Trophoblast cell (in vitro differentiated cells and primary cell): ENCODE data around the gene KLHDC10.
"Not testable (repeated sequence)": the region's sequence is repeated elsewhere in the genome, so short reads cannot be mapped to it uniquely, and the experiment has no call there.

Experiments
- DNase-seq, 2 donors: peaks; one replicate each; pipeline ENCODE4 v3.0.0-alpha.2; 2016
- H2AFZ ChIP-seq: 2 replicates; pipeline ENCODE4 v1.6.1; 2013; ENCODE audit warnings: low read length, moderate library complexity, mild to moderate bottlenecking; ENCODE audit not compliant: insufficient read depth, poor library complexity
- H2AK5ac ChIP-seq: 2 replicates; pipeline ENCODE4 v1.6.1; 2013; ENCODE audit warnings: mild to moderate bottlenecking, low read length
- H2BK120ac ChIP-seq: 2 replicates; pipeline ENCODE4 v1.6.1; 2013; ENCODE audit warnings: low read length, mild to moderate bottlenecking, moderate library complexity; ENCODE audit not compliant: insufficient read depth, poor library complexity
- H2BK12ac ChIP-seq: 2 replicates; pipeline ENCODE4 v1.6.1; 2013; ENCODE audit warnings: mild to moderate bottlenecking, low read length, moderate library complexity
- H2BK5ac ChIP-seq: 2 replicates; pipeline ENCODE4 v1.6.1; 2013; ENCODE audit warnings: low read length, low read depth, moderate library complexity, mild to moderate bottlenecking; ENCODE audit not compliant: poor library complexity
- H3K14ac ChIP-seq: 2 replicates; pipeline ENCODE4 v1.6.1; 2013; ENCODE audit warnings: mild to moderate bottlenecking, low read length
- H3K18ac ChIP-seq: 2 replicates; pipeline ENCODE4 v1.6.1; 2013; ENCODE audit warnings: mild to moderate bottlenecking, low read length
- H3K23ac ChIP-seq: 2 replicates; pipeline ENCODE4 v1.6.1; 2013; ENCODE audit warnings: low read length
- H3K27ac ChIP-seq: 2 replicates; pipeline ENCODE4 v1.5.1; 2013; ENCODE audit warnings: low read depth, mild to moderate bottlenecking, inconsistent platforms, low read length, moderate library complexity
- H3K27me3 ChIP-seq: 2 replicates; pipeline ENCODE4 v1.6.1; 2013; ENCODE audit warnings: inconsistent platforms, mild to moderate bottlenecking, low read length, moderate library complexity; ENCODE audit not compliant: insufficient read depth
- H3K36me3 ChIP-seq, 2 experiments: 1 replicate in 1 of 2; 2 replicates in 1 of 2; pipeline ENCODE4 v1.6.1; 2013; ENCODE audit warnings: low read length in 2 of 2, mild to moderate bottlenecking in 2 of 2, moderate library complexity in 1 of 2; ENCODE audit not compliant: insufficient read depth in 2 of 2, control insufficient read depth in 1 of 2
- H3K4ac ChIP-seq: 2 replicates; pipeline ENCODE4 v1.6.1; 2013; ENCODE audit warnings: low read depth, mild to moderate bottlenecking, low read length, moderate library complexity
- H3K4me1 ChIP-seq, 2 experiments: 1 replicate in 1 of 2; 2 replicates in 1 of 2; pipeline ENCODE4 v1.6.1; 2013; ENCODE audit warnings: low read length in 2 of 2, mild to moderate bottlenecking in 2 of 2, moderate library complexity in 1 of 2; ENCODE audit not compliant: insufficient read depth in 2 of 2, control insufficient read depth in 1 of 2
- H3K4me2 ChIP-seq: 2 replicates; pipeline ENCODE4 v1.6.1; 2013; ENCODE audit warnings: inconsistent platforms, mild to moderate bottlenecking, low read length, moderate library complexity
- H3K4me3 ChIP-seq: 2 replicates; pipeline ENCODE4 v1.5.1; 2013; ENCODE audit warnings: mild to moderate bottlenecking, low read depth, low read length, inconsistent platforms
- H3K79me1 ChIP-seq: one replicate; pipeline ENCODE4 v1.6.1; 2013; ENCODE audit warnings: low read length
- H3K79me2 ChIP-seq: 2 replicates; pipeline ENCODE4 v1.6.1; 2013; ENCODE audit warnings: low read length, mild to moderate bottlenecking; ENCODE audit not compliant: control insufficient read depth, insufficient read depth, poor library complexity
- H3K9ac ChIP-seq: 2 replicates; pipeline ENCODE4 v1.6.1; 2013; ENCODE audit warnings: mild to moderate bottlenecking, low read length
- H3K9me3 ChIP-seq: 2 replicates; pipeline ENCODE4 v1.6.1; 2013; ENCODE audit warnings: low read depth, mild to moderate bottlenecking, control low read depth, inconsistent platforms, low read length; ENCODE audit not compliant: insufficient read depth
- H4K12ac ChIP-seq: 2 replicates; pipeline ENCODE4 v1.6.1; 2013; ENCODE audit warnings: low read depth, mild to moderate bottlenecking, low read length, moderate library complexity
- H4K8ac ChIP-seq: 2 replicates; pipeline ENCODE4 v1.6.1; 2013; ENCODE audit warnings: low read depth, mild to moderate bottlenecking, low read length, moderate library complexity
- H4K91ac ChIP-seq: one replicate; pipeline ENCODE4 v1.6.1; 2013; ENCODE audit warnings: low read depth, mild to moderate bottlenecking, low read length, moderate library complexity
- WGBS: extraction: QIAGEN DNeasy Blood & Tissue Kit; methylation state at CpG from one replicate; pipeline ENCODE4 v1.1.7; 2013; ENCODE audit warnings: missing lambda C conversion rate; ENCODE audit not compliant: insufficient read length, insufficient coverage; ENCODE audit errors: extremely low coverage; 5-methylcytosine and 5-hydroxymethylcytosine counted together

The KLHDC10 gene

GRCh38 chr7:130126840-130127239 is 56.5 kb downstream of the KLHDC10 start:
- not testable (repeated sequence) for H4K12ac ChIP-seq, H3K18ac ChIP-seq, H3K27me3 ChIP-seq, H4K8ac ChIP-seq, DNase-seq, H2BK12ac ChIP-seq, H3K9me3 ChIP-seq, H3K27ac ChIP-seq, H3K4me3 ChIP-seq, H2AK5ac ChIP-seq, H3K4ac ChIP-seq, H3K9ac ChIP-seq, H2BK120ac ChIP-seq, H3K79me1 ChIP-seq, H3K4me1 ChIP-seq, H4K91ac ChIP-seq, H3K4me2 ChIP-seq, H2AFZ ChIP-seq, H3K79me2 ChIP-seq, H3K23ac ChIP-seq, H3K14ac ChIP-seq, H2BK5ac ChIP-seq
- WGBS, result no CpG with 5 or more reads among the region's 3 CpGs
- H3K36me3 ChIP-seq, result peaks cover 13 to 22% of the 10 kb centered on the region in 2 experiments

- DNase-seq, result no peak
- no peaks in the 10 kb centered on the region for H3K4me1 ChIP-seq
- no peak overlapping the region for H3K18ac ChIP-seq
- H3K36me3 ChIP-seq, result peaks cover 14 to 23% of the 10 kb centered on the region in 2 experiments
- WGBS, result no CpG with 5 or more reads among the region's 2 CpGs
- no peak overlapping the region for H2BK120ac ChIP-seq
- H4K12ac ChIP-seq, result no peak overlapping the region
- H2BK12ac ChIP-seq, result no peak overlapping the region
- H3K9ac ChIP-seq, result no peak overlapping the region
- no peak overlapping the region for H3K4me2 ChIP-seq
- no peaks in the 10 kb centered on the region for H3K9me3 ChIP-seq
- H4K8ac ChIP-seq, result no peak overlapping the region
- H3K27me3 ChIP-seq, result no peaks in the 10 kb centered on the region
- H3K79me1 ChIP-seq, result no peaks in the 10 kb centered on the region
- no peak overlapping the region for H3K14ac ChIP-seq
- H4K91ac ChIP-seq, result no peak overlapping the region
- H3K23ac ChIP-seq, result no peak overlapping the region
- H2AK5ac ChIP-seq, result no peak overlapping the region
- no peak overlapping the region for H2AFZ ChIP-seq
- no peak overlapping the region for H3K4me3 ChIP-seq
- no peak overlapping the region for H3K27ac ChIP-seq
- no peaks in the 10 kb centered on the region for H3K79me2 ChIP-seq
- H2BK5ac ChIP-seq, result no peak overlapping the region
- no peak overlapping the region for H3K4ac ChIP-seq
Observed at GRCh38 chr7:130127404-130127803, 57.1 kb downstream of the KLHDC10 start.

- Histone ChIP-seq H4K12ac (no peak overlapping the region), H4K8ac (no peak overlapping the region), H2AFZ (no peak overlapping the region), H3K4me3 (no peak overlapping the region), H3K79me1 (no peaks in the 10 kb centered on the region), H3K27ac (no peak overlapping the region), H2BK120ac (no peak overlapping the region), H3K18ac (no peak overlapping the region), H3K9ac (no peak overlapping the region), H4K91ac (no peak overlapping the region), H3K27me3 (no peaks in the 10 kb centered on the region), H3K4me1 (no peaks in the 10 kb centered on the region), H3K79me2 (no peaks in the 10 kb centered on the region), H3K4me2 (no peak overlapping the region), H3K23ac (no peak overlapping the region), H3K14ac (no peak overlapping the region), H2BK5ac (no peak overlapping the region), H2BK12ac (no peak overlapping the region), H2AK5ac (no peak overlapping the region), H3K9me3 (no peaks in the 10 kb centered on the region), H3K36me3 (peaks cover 13 to 18% of the 10 kb centered on the region in 2 experiments), H3K4ac (no peak overlapping the region)
- WGBS, result no CpG with 5 or more reads among the region's 1 CpG
- DNase-seq, result no peak
Observed at GRCh38 chr7:130127821-130128317, 57.5 kb downstream of the KLHDC10 start.

- H3K36me3 ChIP-seq, result peaks cover 13 to 18% of the 10 kb centered on the region in 2 experiments
Observed at GRCh38 chr7:130129011-130129411, 58.7 kb downstream of the KLHDC10 start.

More at GRCh38 chr7:130129011-130129411, 58.7 kb downstream of the KLHDC10 start:
- Histone ChIP-seq H3K4me3 (no peak overlapping the region), H3K79me1 (no peaks in the 10 kb centered on the region), H4K91ac (no peak overlapping the region), H2BK5ac (no peak overlapping the region), H3K27me3 (no peaks in the 10 kb centered on the region), H3K4me1 (no peaks in the 10 kb centered on the region), H2BK120ac (no peak overlapping the region), H2BK12ac (no peak overlapping the region), H2AK5ac (no peak overlapping the region), H3K9me3 (no peaks in the 10 kb centered on the region), H4K12ac (no peak overlapping the region), H3K79me2 (no peaks in the 10 kb centered on the region), H3K9ac (no peak overlapping the region), H4K8ac (no peak overlapping the region), H2AFZ (no peak overlapping the region), H3K14ac (no peak overlapping the region), H3K23ac (no peak overlapping the region), H3K4ac (no peak overlapping the region), H3K27ac (no peak overlapping the region), H3K4me2 (no peak overlapping the region), H3K18ac (no peak overlapping the region)
- DNase-seq, result no peak
- no CpG with 5 or more reads among the region's 4 CpGs for WGBS
